Activated naive CD8-positive, alpha-beta T cell treated with anti-CD3 and anti-CD28 coated beads, Interleukin-2, amount 50 U/mL, for 24 hours (primary cell): ENCODE results near the gene AGXT2.
A peak's percentile ranks its signal among the peaks of the same experiment; 100 is the strongest.
"Not testable (repeated sequence)": the region's sequence is repeated elsewhere in the genome, so short reads cannot be mapped to it uniquely, and the experiment has no call there.

Experiments used
- ATAC-seq: fragments of 150-1000 bp; cut with Tn5 transposase; one replicate; pipeline ENCODE4 v1.10.0; 2021
- DNase-seq: peaks from one replicate; pipeline ENCODE4 v3.0.0; 2021
- H3K27ac Mint-ChIP-seq: one replicate; pipeline ENCODE4 v1.8.0; 2021; ENCODE audit warnings: mild to moderate bottlenecking, mixed read lengths
- H3K27me3 Mint-ChIP-seq: one replicate; pipeline ENCODE4 v1.8.0; 2021; ENCODE audit warnings: mixed read lengths
- H3K36me3 Mint-ChIP-seq: one replicate; pipeline ENCODE4 v1.8.0; 2021; ENCODE audit warnings: low read depth, mixed read lengths
- H3K4me1 Mint-ChIP-seq: one replicate; pipeline ENCODE4 v1.8.0; 2021; ENCODE audit warnings: mixed read lengths
- H3K4me3 Mint-ChIP-seq: one replicate; pipeline ENCODE4 v1.8.0; 2021; ENCODE audit warnings: mild to moderate bottlenecking, moderate library complexity, mixed read lengths
- H3K9me3 Mint-ChIP-seq: one replicate; pipeline ENCODE4 v1.8.0; 2021; ENCODE audit warnings: mixed read lengths

AGXT2 gene

GRCh38 chr5:34982823-34983222, 64.9 kb downstream of the AGXT2 start:
- Mint-ChIP-seq H3K27ac (no peak overlapping the region), H3K36me3 (no peaks in the 10 kb centered on the region), H3K4me3 (no peak overlapping the region), H3K9me3 (peaks cover 22% of the 10 kb centered on the region), H3K27me3 (peaks cover 11% of the 10 kb centered on the region), H3K4me1 (no peaks in the 10 kb centered on the region)
- no peak for ATAC-seq
- DNase-seq, result no peak

GRCh38 chr5:34978681-34979080, 69.1 kb downstream of the AGXT2 start:
- DNase-seq (no peak), ATAC-seq (no peak)
- Mint-ChIP-seq H3K4me1 (no peaks in the 10 kb centered on the region), H3K4me3 (no peak overlapping the region), H3K9me3 (peaks cover 8% of the 10 kb centered on the region), H3K36me3 (no peaks in the 10 kb centered on the region), H3K27ac (no peak overlapping the region), H3K27me3 (no peaks in the 10 kb centered on the region)

- Mint-ChIP-seq H3K27me3 (no peaks in the 10 kb centered on the region), H3K4me3 (no peak overlapping the region), H3K9me3 (peaks cover 8% of the 10 kb centered on the region), H3K36me3 (peaks cover 1% of the 10 kb centered on the region), H3K4me1 (no peaks in the 10 kb centered on the region), H3K27ac (no peak overlapping the region)
- DNase-seq (no peak), ATAC-seq (no peak)
Observed at GRCh38 chr5:34977934-34978613, 69.7 kb downstream of the AGXT2 start.

- ATAC-seq, result no peak
- H3K9me3 Mint-ChIP-seq, result peaks cover under 1% of the 10 kb centered on the region
Observed at GRCh38 chr5:34976347-34976746, 71.4 kb downstream of the AGXT2 start.

GRCh38 chr5:34971655-34972054, 76.1 kb downstream of the AGXT2 start:
- not testable (repeated sequence) for H3K4me1 Mint-ChIP-seq, H3K9me3 Mint-ChIP-seq, DNase-seq

More at GRCh38 chr5:34976347-34976746, 71.4 kb downstream of the AGXT2 start:
- no peak for DNase-seq
- H3K4me1 Mint-ChIP-seq, result no peaks in the 10 kb centered on the region
- peaks cover 1% of the 10 kb centered on the region for H3K36me3 Mint-ChIP-seq
- H3K27ac Mint-ChIP-seq, result no peak overlapping the region
- no peaks in the 10 kb centered on the region for H3K27me3 Mint-ChIP-seq
- H3K4me3 Mint-ChIP-seq, result no peak overlapping the region

GRCh38 chr5:34970552-34970951, 77.2 kb downstream of the AGXT2 start:
- ATAC-seq, result no peak
- H3K4me3 Mint-ChIP-seq, result no peak overlapping the region

More at GRCh38 chr5:34971655-34972054, 76.1 kb downstream of the AGXT2 start:
- not testable (repeated sequence) for H3K27ac Mint-ChIP-seq, H3K4me3 Mint-ChIP-seq, H3K27me3 Mint-ChIP-seq, ATAC-seq, H3K36me3 Mint-ChIP-seq

GRCh38 chr5:34968258-34968657, 79.5 kb downstream of the AGXT2 start:
- H3K4me1 Mint-ChIP-seq, result peaks cover 2% of the 10 kb centered on the region

More at GRCh38 chr5:34970552-34970951, 77.2 kb downstream of the AGXT2 start:
- peaks cover 13% of the 10 kb centered on the region for H3K36me3 Mint-ChIP-seq
- peaks cover 12% of the 10 kb centered on the region for H3K9me3 Mint-ChIP-seq
- no peaks in the 10 kb centered on the region for H3K27me3 Mint-ChIP-seq
- DNase-seq, result no peak
- H3K4me1 Mint-ChIP-seq, result peaks cover 2% of the 10 kb centered on the region
- H3K27ac Mint-ChIP-seq, result no peak overlapping the region

GRCh38 chr5:34967540-34967939, 80.2 kb downstream of the AGXT2 start:
- DNase-seq (no peak), ATAC-seq (no peak)
- Mint-ChIP-seq H3K4me3 (no peak overlapping the region), H3K36me3 (peaks cover 17% of the 10 kb centered on the region), H3K27me3 (no peaks in the 10 kb centered on the region), H3K4me1 (peaks cover 2% of the 10 kb centered on the region), H3K9me3 (peaks cover 13% of the 10 kb centered on the region), H3K27ac (no peak overlapping the region)

More at GRCh38 chr5:34968258-34968657, 79.5 kb downstream of the AGXT2 start:
- H3K36me3 Mint-ChIP-seq, result peaks cover 17% of the 10 kb centered on the region
- ATAC-seq (no peak), DNase-seq (no peak)
- H3K27ac Mint-ChIP-seq, result no peak overlapping the region
- H3K27me3 Mint-ChIP-seq, result no peaks in the 10 kb centered on the region
- peaks cover 13% of the 10 kb centered on the region for H3K9me3 Mint-ChIP-seq
- no peak overlapping the region for H3K4me3 Mint-ChIP-seq

GRCh38 chr5:34959323-34959722, 88.4 kb downstream of the AGXT2 start:
- peak; percentile 76 for ATAC-seq
- H3K4me3 Mint-ChIP-seq, result no peak overlapping the region

GRCh38 chr5:34957857-34958690, 89.7 kb downstream of the AGXT2 start:
- Mint-ChIP-seq H3K9me3 (no peaks in the 10 kb centered on the region), H3K27ac (no peak overlapping the region), H3K4me3 (no peak overlapping the region), H3K36me3 (peaks cover 20% of the 10 kb centered on the region), H3K27me3 (no peaks in the 10 kb centered on the region), H3K4me1 (peaks cover 10% of the 10 kb centered on the region)
- ATAC-seq (peak; percentile 57), DNase-seq (no peak)

More at GRCh38 chr5:34959323-34959722, 88.4 kb downstream of the AGXT2 start:
- H3K9me3 Mint-ChIP-seq, result no peaks in the 10 kb centered on the region
- DNase-seq, result peak; percentile 3
- H3K27me3 Mint-ChIP-seq, result no peaks in the 10 kb centered on the region
- peaks cover 10% of the 10 kb centered on the region for H3K4me1 Mint-ChIP-seq
- no peak overlapping the region for H3K27ac Mint-ChIP-seq
- H3K36me3 Mint-ChIP-seq, result peaks cover 18% of the 10 kb centered on the region

- Mint-ChIP-seq H3K4me3 (no peak overlapping the region), H3K4me1 (peaks cover 10% of the 10 kb centered on the region), H3K9me3 (no peaks in the 10 kb centered on the region), H3K36me3 (peaks cover 22% of the 10 kb centered on the region), H3K27me3 (no peaks in the 10 kb centered on the region), H3K27ac (no peak overlapping the region)
- DNase-seq, result no peak
- ATAC-seq, result no peak
Observed at GRCh38 chr5:34957321-34957720, 90.4 kb downstream of the AGXT2 start.
